HepG2 (cell line): ENCODE results near the gene EEF2. TPM values are rescaled to one million over a fixed set of nuclear protein-coding genes. Genes with fewer than 3 reads are reported as not detected.

Source experiments
- ATF7 ChIP-seq, 2 experiments: fragments of 450-650 bp in 1 of 2; sonication (generic) in 1 of 2; formaldehyde crosslinking in 1 of 2; IDR thresholded peaks; 2 replicates each; pipeline versions ENCODE4 v1.4.0 to v1.6.1; 2016 to 2020; ENCODE audit warnings: antibody characterized with exemption in 1 of 2, mild to moderate bottlenecking in 1 of 2, missing genetic modification reagents in 1 of 2
- HHEX ChIP-seq: IDR thresholded peaks from 2 replicates; pipeline ENCODE4 v1.6.1; 2016; ENCODE audit warnings: control low read depth
- PHF21A ChIP-seq: sonication (generic); formaldehyde crosslinking; IDR thresholded peaks from 2 replicates; pipeline ENCODE4 v1.5.0; 2020; ENCODE audit warnings: mild to moderate bottlenecking, missing genetic modification reagents
- POLR2A ChIP-seq, 2 experiments: IDR thresholded peaks; 2 replicates each; pipeline ENCODE4 v1.6.1; 2011; ENCODE audit warnings: low read depth in 2 of 2, low read length in 2 of 2, mild to moderate bottlenecking in 1 of 2, moderate library complexity in 1 of 2; ENCODE audit not compliant: insufficient read depth in 1 of 2
- RARA ChIP-seq: IDR thresholded peaks from 2 replicates; pipeline ENCODE4 v1.6.1; 2016; ENCODE audit warnings: missing genetic modification reagents, missing compliant biosample characterization
- SMARCE1 ChIP-seq: fragments of 450-650 bp; IDR thresholded peaks from 2 replicates; pipeline ENCODE4 v1.6.1; 2017; ENCODE audit warnings: borderline replicate concordance
- ZFP1 ChIP-seq: IDR thresholded peaks from 2 replicates; pipeline ENCODE4 v1.6.1; 2016
- ZNF343 ChIP-seq: sonication (generic); formaldehyde crosslinking; IDR thresholded peaks from 2 replicates; pipeline ENCODE4 v1.4.0; 2020; ENCODE audit warnings: mild to moderate bottlenecking, missing genetic modification reagents
- polyA plus RNA-seq, 8 experiments: library from polyadenylated mRNA; depleted of rRNA in 3 of 8; stranded (reverse) in 7 of 8; unstranded in 1 of 8; fragments of >200 nt; fragmentation: Illumina TruSeq in 4 of 8; extraction: Trizol in 4 of 8; gene quantifications; 2 replicates each; pipeline versions ENCODE4 v1.2.1 to v1.2.3, GENCODE V29; 2011 to 2016; ENCODE audit warnings: low read depth in 4 of 8, missing spikeins in 1 of 8, mixed read lengths in 1 of 8; ENCODE audit not compliant: insufficient read depth in 1 of 8
- total RNA-seq, 5 experiments: library from RNA; depleted of rRNA; stranded (reverse); fragments of >200 nt; fragmentation: Illumina TruSeq; extraction: Trizol; gene quantifications; 2 replicates each; pipeline ENCODE4 v1.2.3, GENCODE V29; 2016; ENCODE audit warnings: low read depth in 1 of 5
- TF ChIP-seq, protein P1 (sequence below): sonication (generic); formaldehyde crosslinking; IDR thresholded peaks from 2 replicates; pipeline ENCODE4 v1.5.1; 2020; ENCODE audit warnings: mild to moderate bottlenecking, missing genetic modification reagents, borderline replicate concordance
- TF ChIP-seq, protein P2 (sequence below): sonication (generic); formaldehyde crosslinking; IDR thresholded peaks from 2 replicates; pipeline ENCODE4 v1.4.0; 2020; ENCODE audit warnings: missing genetic modification reagents
- TF ChIP-seq, protein P3 (sequence below): sonication (generic); formaldehyde crosslinking; IDR thresholded peaks from 2 replicates; pipeline ENCODE4 v1.4.0; 2020; ENCODE audit warnings: mild to moderate bottlenecking, missing genetic modification reagents, borderline replicate concordance
- TF ChIP-seq, protein P4 (sequence below): sonication (generic); formaldehyde crosslinking; IDR thresholded peaks from 2 replicates; pipeline ENCODE4 v1.4.0; 2020; ENCODE audit warnings: missing genetic modification reagents
- TF ChIP-seq, protein P5 (sequence below): sonication (generic); formaldehyde crosslinking; IDR thresholded peaks from 2 replicates; pipeline ENCODE4 v1.8.0; 2022; ENCODE audit warnings: mild to moderate bottlenecking, missing genetic modification reagents, moderate library complexity
- TF ChIP-seq, protein P6 (sequence below): IDR thresholded peaks from 2 replicates; pipeline ENCODE4 v1.6.1; 2012; ENCODE audit warnings: inconsistent platforms

Gene EEF2
- total and polyA plus RNA-seq, 2 of the 13 experiments (the other 11 are each of a cell fraction or from before 2014, with no cell fraction given) = 1,441 to 1,777 TPM

DNA sequence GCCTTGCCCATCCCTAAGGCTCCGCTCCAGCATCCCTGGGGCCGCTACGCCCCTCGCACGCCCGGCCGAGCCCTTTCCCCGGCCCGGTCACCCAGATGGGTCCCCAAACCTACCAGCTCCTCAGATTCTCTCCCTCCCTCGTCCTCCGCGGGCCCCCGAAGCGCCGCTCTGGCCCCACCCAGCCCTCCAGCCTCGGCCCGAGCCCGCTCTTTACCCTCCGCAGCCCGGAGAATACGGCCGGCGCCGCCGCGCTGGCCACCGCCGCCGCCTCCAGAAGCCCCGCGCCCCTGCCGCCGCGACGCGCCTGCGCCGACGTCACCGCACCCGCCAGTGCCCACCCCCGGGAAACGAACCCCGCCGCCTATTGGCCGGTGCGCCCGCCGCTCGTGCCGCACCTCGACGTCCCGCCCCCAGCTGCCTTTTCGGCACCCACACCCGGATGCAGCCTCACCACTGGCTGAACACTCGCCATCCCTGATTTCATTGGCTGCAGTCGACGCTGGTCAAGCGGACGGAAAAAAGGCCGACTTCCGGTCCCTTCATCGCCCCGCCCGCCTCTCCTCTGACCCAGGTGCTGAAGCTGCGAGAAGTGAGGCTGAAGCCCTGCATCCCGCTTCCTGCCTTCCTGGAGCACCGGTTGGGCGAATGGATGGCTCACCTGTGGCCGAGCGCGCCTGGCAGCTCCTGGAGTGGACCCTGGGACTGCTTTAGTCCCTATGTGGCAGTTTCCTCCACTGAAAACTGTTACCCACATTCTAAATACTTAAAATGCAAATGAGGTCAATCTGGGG, 14.3 kb downstream of the EEF2 start, which contains the start of gene DAPK3 (continued):
- peak; percentile 88 for TF ChIP-seq ZNF343 (CRISPR knock-in tag)
- no peak; the same call in 1 of the 2 replicates for TF ChIP-seq PHF21A (CRISPR knock-in tag)
- TF ChIP-seq, protein P1, sequence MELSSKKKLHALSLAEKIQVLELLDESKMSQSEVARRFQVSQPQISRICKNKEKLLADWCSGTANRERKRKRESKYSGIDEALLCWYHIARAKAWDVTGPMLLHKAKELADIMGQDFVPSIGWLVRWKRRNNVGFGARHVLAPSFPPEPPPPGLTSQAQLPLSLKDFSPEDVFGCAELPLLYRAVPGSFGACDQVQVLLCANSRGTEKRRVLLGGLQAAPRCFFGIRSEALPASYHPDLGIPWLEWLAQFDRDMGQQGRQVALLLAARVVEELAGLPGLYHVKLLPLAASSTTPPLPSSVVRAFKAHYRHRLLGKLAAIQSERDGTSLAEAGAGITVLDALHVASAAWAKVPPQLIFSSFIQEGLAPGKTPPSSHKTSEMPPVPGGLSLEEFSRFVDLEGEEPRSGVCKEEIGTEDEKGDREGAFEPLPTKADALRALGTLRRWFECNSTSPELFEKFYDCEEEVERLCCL = no peak
- TF ChIP-seq SMARCE1 = no peak
- peak; percentile 13; the same call in 1 of the 2 replicates for TF ChIP-seq RARA (CRISPR knock-in tag)
- TF ChIP-seq POLR2A (IDR thresholded peaks at IDR 0.05; ENCODE audit: insufficient read depth in 1 of 2, low read depth in 2 of 2, low read length in 2 of 2) = peak; percentile 50 to 68
- TF ChIP-seq, protein P2, sequence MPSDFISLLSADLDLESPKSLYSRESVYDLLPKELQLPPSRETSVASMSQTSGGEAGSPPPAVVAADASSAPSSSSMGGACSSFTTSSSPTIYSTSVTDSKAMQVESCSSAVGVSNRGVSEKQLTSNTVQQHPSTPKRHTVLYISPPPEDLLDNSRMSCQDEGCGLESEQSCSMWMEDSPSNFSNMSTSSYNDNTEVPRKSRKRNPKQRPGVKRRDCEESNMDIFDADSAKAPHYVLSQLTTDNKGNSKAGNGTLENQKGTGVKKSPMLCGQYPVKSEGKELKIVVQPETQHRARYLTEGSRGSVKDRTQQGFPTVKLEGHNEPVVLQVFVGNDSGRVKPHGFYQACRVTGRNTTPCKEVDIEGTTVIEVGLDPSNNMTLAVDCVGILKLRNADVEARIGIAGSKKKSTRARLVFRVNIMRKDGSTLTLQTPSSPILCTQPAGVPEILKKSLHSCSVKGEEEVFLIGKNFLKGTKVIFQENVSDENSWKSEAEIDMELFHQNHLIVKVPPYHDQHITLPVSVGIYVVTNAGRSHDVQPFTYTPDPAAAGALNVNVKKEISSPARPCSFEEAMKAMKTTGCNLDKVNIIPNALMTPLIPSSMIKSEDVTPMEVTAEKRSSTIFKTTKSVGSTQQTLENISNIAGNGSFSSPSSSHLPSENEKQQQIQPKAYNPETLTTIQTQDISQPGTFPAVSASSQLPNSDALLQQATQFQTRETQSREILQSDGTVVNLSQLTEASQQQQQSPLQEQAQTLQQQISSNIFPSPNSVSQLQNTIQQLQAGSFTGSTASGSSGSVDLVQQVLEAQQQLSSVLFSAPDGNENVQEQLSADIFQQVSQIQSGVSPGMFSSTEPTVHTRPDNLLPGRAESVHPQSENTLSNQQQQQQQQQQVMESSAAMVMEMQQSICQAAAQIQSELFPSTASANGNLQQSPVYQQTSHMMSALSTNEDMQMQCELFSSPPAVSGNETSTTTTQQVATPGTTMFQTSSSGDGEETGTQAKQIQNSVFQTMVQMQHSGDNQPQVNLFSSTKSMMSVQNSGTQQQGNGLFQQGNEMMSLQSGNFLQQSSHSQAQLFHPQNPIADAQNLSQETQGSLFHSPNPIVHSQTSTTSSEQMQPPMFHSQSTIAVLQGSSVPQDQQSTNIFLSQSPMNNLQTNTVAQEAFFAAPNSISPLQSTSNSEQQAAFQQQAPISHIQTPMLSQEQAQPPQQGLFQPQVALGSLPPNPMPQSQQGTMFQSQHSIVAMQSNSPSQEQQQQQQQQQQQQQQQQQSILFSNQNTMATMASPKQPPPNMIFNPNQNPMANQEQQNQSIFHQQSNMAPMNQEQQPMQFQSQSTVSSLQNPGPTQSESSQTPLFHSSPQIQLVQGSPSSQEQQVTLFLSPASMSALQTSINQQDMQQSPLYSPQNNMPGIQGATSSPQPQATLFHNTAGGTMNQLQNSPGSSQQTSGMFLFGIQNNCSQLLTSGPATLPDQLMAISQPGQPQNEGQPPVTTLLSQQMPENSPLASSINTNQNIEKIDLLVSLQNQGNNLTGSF (CRISPR knock-in tag) = no peak
- TF ChIP-seq, protein P3, sequence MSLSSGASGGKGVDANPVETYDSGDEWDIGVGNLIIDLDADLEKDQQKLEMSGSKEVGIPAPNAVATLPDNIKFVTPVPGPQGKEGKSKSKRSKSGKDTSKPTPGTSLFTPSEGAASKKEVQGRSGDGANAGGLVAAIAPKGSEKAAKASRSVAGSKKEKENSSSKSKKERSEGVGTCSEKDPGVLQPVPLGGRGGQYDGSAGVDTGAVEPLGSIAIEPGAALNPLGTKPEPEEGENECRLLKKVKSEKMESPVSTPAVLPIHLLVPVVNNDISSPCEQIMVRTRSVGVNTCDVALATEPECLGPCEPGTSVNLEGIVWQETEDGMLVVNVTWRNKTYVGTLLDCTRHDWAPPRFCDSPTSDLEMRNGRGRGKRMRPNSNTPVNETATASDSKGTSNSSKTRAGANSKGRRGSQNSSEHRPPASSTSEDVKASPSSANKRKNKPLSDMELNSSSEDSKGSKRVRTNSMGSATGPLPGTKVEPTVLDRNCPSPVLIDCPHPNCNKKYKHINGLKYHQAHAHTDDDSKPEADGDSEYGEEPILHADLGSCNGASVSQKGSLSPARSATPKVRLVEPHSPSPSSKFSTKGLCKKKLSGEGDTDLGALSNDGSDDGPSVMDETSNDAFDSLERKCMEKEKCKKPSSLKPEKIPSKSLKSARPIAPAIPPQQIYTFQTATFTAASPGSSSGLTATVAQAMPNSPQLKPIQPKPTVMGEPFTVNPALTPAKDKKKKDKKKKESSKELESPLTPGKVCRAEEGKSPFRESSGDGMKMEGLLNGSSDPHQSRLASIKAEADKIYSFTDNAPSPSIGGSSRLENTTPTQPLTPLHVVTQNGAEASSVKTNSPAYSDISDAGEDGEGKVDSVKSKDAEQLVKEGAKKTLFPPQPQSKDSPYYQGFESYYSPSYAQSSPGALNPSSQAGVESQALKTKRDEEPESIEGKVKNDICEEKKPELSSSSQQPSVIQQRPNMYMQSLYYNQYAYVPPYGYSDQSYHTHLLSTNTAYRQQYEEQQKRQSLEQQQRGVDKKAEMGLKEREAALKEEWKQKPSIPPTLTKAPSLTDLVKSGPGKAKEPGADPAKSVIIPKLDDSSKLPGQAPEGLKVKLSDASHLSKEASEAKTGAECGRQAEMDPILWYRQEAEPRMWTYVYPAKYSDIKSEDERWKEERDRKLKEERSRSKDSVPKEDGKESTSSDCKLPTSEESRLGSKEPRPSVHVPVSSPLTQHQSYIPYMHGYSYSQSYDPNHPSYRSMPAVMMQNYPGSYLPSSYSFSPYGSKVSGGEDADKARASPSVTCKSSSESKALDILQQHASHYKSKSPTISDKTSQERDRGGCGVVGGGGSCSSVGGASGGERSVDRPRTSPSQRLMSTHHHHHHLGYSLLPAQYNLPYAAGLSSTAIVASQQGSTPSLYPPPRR (CRISPR knock-in tag) = no peak
- TF ChIP-seq, protein P4, sequence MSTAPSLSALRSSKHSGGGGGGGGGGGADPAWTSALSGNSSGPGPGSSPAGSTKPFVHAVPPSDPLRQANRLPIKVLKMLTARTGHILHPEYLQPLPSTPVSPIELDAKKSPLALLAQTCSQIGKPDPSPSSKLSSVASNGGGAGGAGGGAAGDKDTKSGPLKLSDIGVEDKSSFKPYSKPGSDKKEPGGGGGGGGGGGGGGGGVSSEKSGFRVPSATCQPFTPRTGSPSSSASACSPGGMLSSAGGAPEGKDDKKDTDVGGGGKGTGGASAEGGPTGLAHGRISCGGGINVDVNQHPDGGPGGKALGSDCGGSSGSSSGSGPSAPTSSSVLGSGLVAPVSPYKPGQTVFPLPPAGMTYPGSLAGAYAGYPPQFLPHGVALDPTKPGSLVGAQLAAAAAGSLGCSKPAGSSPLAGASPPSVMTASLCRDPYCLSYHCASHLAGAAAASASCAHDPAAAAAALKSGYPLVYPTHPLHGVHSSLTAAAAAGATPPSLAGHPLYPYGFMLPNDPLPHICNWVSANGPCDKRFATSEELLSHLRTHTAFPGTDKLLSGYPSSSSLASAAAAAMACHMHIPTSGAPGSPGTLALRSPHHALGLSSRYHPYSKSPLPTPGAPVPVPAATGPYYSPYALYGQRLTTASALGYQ (CRISPR knock-in tag) = no peak
- no peak for TF ChIP-seq ATF7 (IDR thresholded peaks at IDR 0.05)
- no peak; the same call in 1 of the 2 replicates for TF ChIP-seq ATF7 (CRISPR knock-in tag; IDR thresholded peaks at IDR 0.05)
- TF ChIP-seq, protein P5, sequence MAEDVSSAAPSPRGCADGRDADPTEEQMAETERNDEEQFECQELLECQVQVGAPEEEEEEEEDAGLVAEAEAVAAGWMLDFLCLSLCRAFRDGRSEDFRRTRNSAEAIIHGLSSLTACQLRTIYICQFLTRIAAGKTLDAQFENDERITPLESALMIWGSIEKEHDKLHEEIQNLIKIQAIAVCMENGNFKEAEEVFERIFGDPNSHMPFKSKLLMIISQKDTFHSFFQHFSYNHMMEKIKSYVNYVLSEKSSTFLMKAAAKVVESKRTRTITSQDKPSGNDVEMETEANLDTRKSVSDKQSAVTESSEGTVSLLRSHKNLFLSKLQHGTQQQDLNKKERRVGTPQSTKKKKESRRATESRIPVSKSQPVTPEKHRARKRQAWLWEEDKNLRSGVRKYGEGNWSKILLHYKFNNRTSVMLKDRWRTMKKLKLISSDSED (CRISPR knock-in tag) = no peak
- TF ChIP-seq, protein P6, sequence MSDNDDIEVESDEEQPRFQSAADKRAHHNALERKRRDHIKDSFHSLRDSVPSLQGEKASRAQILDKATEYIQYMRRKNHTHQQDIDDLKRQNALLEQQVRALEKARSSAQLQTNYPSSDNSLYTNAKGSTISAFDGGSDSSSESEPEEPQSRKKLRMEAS = no peak
- no peak for TF ChIP-seq ZFP1 (CRISPR knock-in tag)
- TF ChIP-seq HHEX = no peak
